Measurements from ENCODE around the gene CLCN6. TPM values are rescaled to one million over a fixed set of nuclear protein-coding genes. Genes with fewer than 3 reads are reported as not detected.

CLCN6 gene
- total RNA-seq, 1 experiment from 2014 or later = 48.1 TPM

DNA sequence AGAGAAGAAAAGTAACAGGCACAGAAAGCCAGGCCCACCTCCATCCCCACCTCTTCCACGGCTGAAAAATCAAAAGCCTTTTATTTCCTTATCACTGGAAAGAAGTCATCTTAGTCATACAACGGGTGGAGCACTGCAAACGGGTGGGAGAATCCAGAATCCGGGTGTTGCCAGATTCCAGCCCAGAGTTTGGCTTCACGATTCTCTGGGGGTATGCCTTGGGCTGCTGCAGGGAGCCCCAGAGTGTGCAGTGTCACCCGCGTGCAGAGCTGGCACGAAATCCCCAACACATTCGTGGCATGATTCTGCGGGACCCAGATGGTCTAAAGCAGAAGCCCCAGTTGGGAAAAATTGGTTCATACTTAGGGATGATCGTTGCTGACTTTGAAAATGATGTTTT, 44.2 kb downstream of the CLCN6 start:
- intact Hi-C loops (cut with micrococcal nuclease; ENCODE audit: unreplicated experiment) = no loop called here
- Histone ChIP-seq H3K27ac (ENCODE audit: low read depth, low read length, poor library complexity, severe bottlenecking) (no peak overlapping the region), H3K4me3 (ENCODE audit: low read depth, low read length, poor library complexity, severe bottlenecking) (no peak overlapping the region), H3K27me3 (replicated peaks; ENCODE audit: insufficient read depth, low read depth, low read length, poor library complexity) (no peaks in the 10 kb centered on the region), H3K36me3 (ENCODE audit: insufficient read depth, low read length, poor library complexity, severe bottlenecking) (peaks cover 8% of the 10 kb centered on the region), H3K4me1 (ENCODE audit: insufficient read depth, low read length, poor library complexity, severe bottlenecking) (no peaks in the 10 kb centered on the region), H3K9me3 (ENCODE audit: low read depth, low read length, poor library complexity, severe bottlenecking) (no peaks in the 10 kb centered on the region)
- CTCF ChIA-PET = interaction anchor here (0.9 kb wide), 1 partner anchor 12 kb away, joined by 3 read pairs; no protein-coding TSS in a partner anchor
- DNase-seq (ENCODE audit: low spot score) = no peak
- no peak for TF ChIP-seq EZH2 (IDR thresholded peaks at IDR 0.05; ENCODE audit: borderline replicate concordance, low read depth, low read length, poor library complexity, severe bottlenecking)
- TF ChIP-seq CTCF (conservative IDR thresholded peaks at IDR 0.05; ENCODE audit: low read depth, low read length) = no peak
- no TSS peak for BruUV-seq (replicated peaks)
- POLR2A ChIA-PET (ENCODE audit: low non-redundant PET) = no interaction called here

DNA sequence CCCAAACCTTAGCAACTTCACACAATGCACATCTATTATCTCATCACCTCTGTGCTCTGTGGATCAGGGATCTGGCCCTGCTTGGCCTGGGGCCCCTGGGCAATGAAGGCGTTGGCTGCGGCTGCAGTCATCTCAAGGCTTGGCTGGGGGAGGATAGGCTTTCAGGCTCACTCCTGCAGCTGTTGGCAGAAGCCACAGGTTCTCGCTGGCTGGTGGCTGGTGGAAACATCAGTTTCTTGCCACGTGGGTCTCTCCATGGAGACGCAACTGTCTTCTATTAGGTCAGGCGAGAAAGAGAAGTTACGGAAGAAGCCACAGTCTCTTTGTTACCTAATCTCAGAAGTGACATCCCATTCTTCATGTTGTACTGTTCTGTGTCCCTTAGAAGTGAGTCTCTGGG, 45.2 kb downstream of the CLCN6 start:
- no TSS peak for BruUV-seq (replicated peaks)
- intact Hi-C loops (cut with micrococcal nuclease; ENCODE audit: unreplicated experiment) = no loop called here

DNA sequence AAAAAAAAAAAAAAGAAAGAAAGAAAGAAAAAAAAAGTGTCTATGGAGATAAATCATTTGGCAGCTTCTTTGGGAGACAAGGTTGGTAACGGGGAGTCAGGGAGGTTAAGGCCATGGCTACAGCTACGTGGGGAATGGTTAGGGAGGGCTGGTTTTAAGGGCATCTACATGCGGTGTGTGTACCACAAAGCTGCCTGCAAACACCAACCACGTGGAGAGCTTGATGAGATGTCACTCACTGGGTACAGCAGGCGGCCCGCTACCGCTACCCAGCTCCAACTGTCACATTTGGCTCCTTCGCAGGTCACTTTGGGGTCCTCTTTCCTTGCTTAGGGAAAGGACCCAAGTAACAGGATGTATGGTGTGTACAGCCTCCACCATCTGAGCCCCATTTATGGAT, 48.5 kb downstream of the CLCN6 start:
- no TSS peak for BruUV-seq (replicated peaks)
- CTCF ChIA-PET = interaction anchor here (0.6 kb wide), 1 partner anchor 53 kb away, joined by 5 read pairs; no protein-coding TSS in a partner anchor

More for the DNA sequence above, 45.2 kb downstream of the CLCN6 start:
- no peaks in the 10 kb centered on the region for H3K4me1 ChIP-seq (ENCODE audit: insufficient read depth, low read length, poor library complexity, severe bottlenecking)
- POLR2A ChIA-PET (ENCODE audit: low non-redundant PET) = no interaction called here
- no peaks in the 10 kb centered on the region for H3K36me3 ChIP-seq (ENCODE audit: insufficient read depth, low read length, poor library complexity, severe bottlenecking)
- H3K9me3 ChIP-seq (ENCODE audit: low read depth, low read length, poor library complexity, severe bottlenecking) = no peaks in the 10 kb centered on the region
- TF ChIP-seq CTCF (conservative IDR thresholded peaks at IDR 0.05; ENCODE audit: low read depth, low read length) (no peak), EZH2 (IDR thresholded peaks at IDR 0.05; ENCODE audit: borderline replicate concordance, low read depth, low read length, poor library complexity, severe bottlenecking) (no peak)
- CTCF ChIA-PET = no interaction called here
- DNase-seq (ENCODE audit: low spot score) = no peak
- no peaks in the 10 kb centered on the region for H3K27me3 ChIP-seq (replicated peaks; ENCODE audit: insufficient read depth, low read depth, low read length, poor library complexity)
- H3K27ac ChIP-seq (ENCODE audit: low read depth, low read length, poor library complexity, severe bottlenecking) = no peak overlapping the region
- H3K4me3 ChIP-seq (ENCODE audit: low read depth, low read length, poor library complexity, severe bottlenecking) = no peak overlapping the region

More for the DNA sequence above, 48.5 kb downstream of the CLCN6 start:
- H3K9me3 ChIP-seq (ENCODE audit: low read depth, low read length, poor library complexity, severe bottlenecking) = no peaks in the 10 kb centered on the region
- DNase-seq (ENCODE audit: low spot score) = no peak
- intact Hi-C loops (cut with micrococcal nuclease; ENCODE audit: unreplicated experiment) = no loop called here
- POLR2A ChIA-PET (ENCODE audit: low non-redundant PET) = no interaction called here
- no peak overlapping the region for H3K4me3 ChIP-seq (ENCODE audit: low read depth, low read length, poor library complexity, severe bottlenecking)
- peaks cover 31% of the 10 kb centered on the region for H3K27me3 ChIP-seq (replicated peaks; ENCODE audit: insufficient read depth, low read depth, low read length, poor library complexity)
- H3K27ac ChIP-seq (ENCODE audit: low read depth, low read length, poor library complexity, severe bottlenecking) = no peak overlapping the region
- TF ChIP-seq EZH2 (IDR thresholded peaks at IDR 0.05; ENCODE audit: borderline replicate concordance, low read depth, low read length, poor library complexity, severe bottlenecking) (no peak), CTCF (conservative IDR thresholded peaks at IDR 0.05; ENCODE audit: low read depth, low read length) (no peak)
- no peaks in the 10 kb centered on the region for H3K4me1 ChIP-seq (ENCODE audit: insufficient read depth, low read length, poor library complexity, severe bottlenecking)
- H3K36me3 ChIP-seq (ENCODE audit: insufficient read depth, low read length, poor library complexity, severe bottlenecking) = no peaks in the 10 kb centered on the region

Data from A673 (cell line).